GM12878 (cell line): ENCODE data around the gene RPUSD2. TPM values are rescaled to one million over a fixed set of nuclear protein-coding genes. Genes with fewer than 3 reads are reported as not detected.

Experiments used
- CREM ChIP-seq: IDR thresholded peaks from 2 replicates; pipeline ENCODE4 v1.6.1; 2014; ENCODE audit warnings: antibody characterized with exemption, low read depth
- GABPA ChIP-seq: IDR thresholded peaks from 2 replicates; pipeline ENCODE4 v1.6.1; 2014; ENCODE audit warnings: antibody characterized with exemption, low read depth, mild to moderate bottlenecking, inconsistent platforms
- HCFC1 ChIP-seq: fragments of 150-350 bp; IDR thresholded peaks from 2 replicates; pipeline ENCODE4 v1.6.1; 2014; ENCODE audit warnings: low read length
- MEF2A ChIP-seq: IDR thresholded peaks from 2 replicates; pipeline ENCODE4 v1.6.1; 2011; ENCODE audit warnings: low read depth, mild to moderate bottlenecking, low read length, moderate library complexity; ENCODE audit not compliant: insufficient read depth
- NR2C2 ChIP-seq: IDR thresholded peaks from 2 replicates; pipeline ENCODE4 v1.6.1; 2011; ENCODE audit warnings: borderline replicate concordance, low read depth; ENCODE audit not compliant: control insufficient read depth, insufficient read length
- RELB ChIP-seq: fragments of 450-650 bp; IDR thresholded peaks from 2 replicates; pipeline ENCODE4 v1.6.1; 2017; ENCODE audit warnings: low read depth, mild to moderate bottlenecking, moderate library complexity
- SUPT20H ChIP-seq: IDR thresholded peaks from 2 replicates; pipeline ENCODE4 v1.6.1; 2011; ENCODE audit warnings: low read depth, mild to moderate bottlenecking, low read length, moderate library complexity, borderline replicate concordance; ENCODE audit not compliant: control insufficient read depth
- TCF3 ChIP-seq: IDR thresholded peaks from 2 replicates; pipeline ENCODE4 v1.6.1; 2012; ENCODE audit warnings: low read depth, mild to moderate bottlenecking, low read length, borderline replicate concordance; ENCODE audit not compliant: insufficient read depth
- ZBTB40 ChIP-seq: fragments of 450-650 bp; IDR thresholded peaks from 2 replicates; pipeline ENCODE4 v1.6.1; 2016; ENCODE audit warnings: mild to moderate bottlenecking, moderate library complexity, borderline replicate concordance
- ZZZ3 ChIP-seq: IDR thresholded peaks from 2 replicates; pipeline ENCODE4 v1.6.1; 2011; ENCODE audit warnings: low read depth; ENCODE audit not compliant: control insufficient read depth, insufficient read length
- polyA plus RNA-seq, 11 experiments: library from polyadenylated mRNA; depleted of rRNA in 4 of 11; unstranded in 6 of 11; stranded (reverse) in 5 of 11; fragments of >200 nt; fragmentation: Nextera tagmentation in 4 of 11; fragmentation: Illumina TruSeq in 1 of 11; extraction: Ambion mirVana in 4 of 11; extraction: Trizol in 1 of 11; gene quantifications; 1 replicate in 1 of 11; 2 replicates in 10 of 11; pipeline versions ENCODE4 v1.2.1 to v1.2.3, GENCODE V29; 2011 to 2016; ENCODE audit warnings: inconsistent platforms in 2 of 11, missing spikeins in 2 of 11, low read depth in 1 of 11
- total RNA-seq, 4 experiments: library from RNA; depleted of rRNA in 3 of 4; stranded (reverse); fragments of >200 nt in 3 of 4; fragmentation: Illumina TruSeq in 1 of 4; extraction: Trizol in 1 of 4; gene quantifications; 2 replicates each; pipeline versions ENCODE4 v1.2.1 to v1.2.3, GENCODE V29; 2013 to 2021
- TF ChIP-seq, protein P1 (sequence below): fragments of 450-650 bp; IDR thresholded peaks from 2 replicates; pipeline ENCODE4 v1.6.1; 2018; ENCODE audit warnings: mild to moderate bottlenecking, low read depth, moderate library complexity; ENCODE audit not compliant: partially characterized antibody
- TF ChIP-seq, protein P2 (sequence below): fragments of 450-650 bp; formaldehyde crosslinking; IDR thresholded peaks from 2 replicates; pipeline ENCODE4 v1.4.0; 2020; ENCODE audit warnings: mild to moderate bottlenecking, moderate library complexity
- TF ChIP-seq, protein P3 (sequence below): fragments of 450-650 bp; IDR thresholded peaks from 2 replicates; pipeline ENCODE4 v1.6.1; 2017; ENCODE audit warnings: mild to moderate bottlenecking, low read depth, inconsistent platforms; ENCODE audit not compliant: poor library complexity, severe bottlenecking

The RPUSD2 gene
- total and polyA plus RNA-seq, 10 of the 15 experiments (the other 5 are each of a cell fraction or from before 2014, with no cell fraction given), result 4.0 to 33.3 (median 18.5) TPM

GRCh38 chr15:40550341-40551037 is 18.6 kb upstream of the RPUSD2 start (continued):
- TF ChIP-seq, protein P1, sequence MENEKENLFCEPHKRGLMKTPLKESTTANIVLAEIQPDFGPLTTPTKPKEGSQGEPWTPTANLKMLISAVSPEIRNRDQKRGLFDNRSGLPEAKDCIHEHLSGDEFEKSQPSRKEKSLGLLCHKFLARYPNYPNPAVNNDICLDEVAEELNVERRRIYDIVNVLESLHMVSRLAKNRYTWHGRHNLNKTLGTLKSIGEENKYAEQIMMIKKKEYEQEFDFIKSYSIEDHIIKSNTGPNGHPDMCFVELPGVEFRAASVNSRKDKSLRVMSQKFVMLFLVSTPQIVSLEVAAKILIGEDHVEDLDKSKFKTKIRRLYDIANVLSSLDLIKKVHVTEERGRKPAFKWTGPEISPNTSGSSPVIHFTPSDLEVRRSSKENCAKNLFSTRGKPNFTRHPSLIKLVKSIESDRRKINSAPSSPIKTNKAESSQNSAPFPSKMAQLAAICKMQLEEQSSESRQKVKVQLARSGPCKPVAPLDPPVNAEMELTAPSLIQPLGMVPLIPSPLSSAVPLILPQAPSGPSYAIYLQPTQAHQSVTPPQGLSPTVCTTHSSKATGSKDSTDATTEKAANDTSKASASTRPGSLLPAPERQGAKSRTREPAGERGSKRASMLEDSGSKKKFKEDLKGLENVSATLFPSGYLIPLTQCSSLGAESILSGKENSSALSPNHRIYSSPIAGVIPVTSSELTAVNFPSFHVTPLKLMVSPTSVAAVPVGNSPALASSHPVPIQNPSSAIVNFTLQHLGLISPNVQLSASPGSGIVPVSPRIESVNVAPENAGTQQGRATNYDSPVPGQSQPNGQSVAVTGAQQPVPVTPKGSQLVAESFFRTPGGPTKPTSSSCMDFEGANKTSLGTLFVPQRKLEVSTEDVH, result no peak
- peak; percentile 100 for TF ChIP-seq RELB
- peak; percentile 66 for TF ChIP-seq MEF2A
- TF ChIP-seq NR2C2, result no peak
- no peak for TF ChIP-seq GABPA
- TF ChIP-seq TCF3, result no peak
- no peak for TF ChIP-seq ZZZ3
- TF ChIP-seq, protein P2, sequence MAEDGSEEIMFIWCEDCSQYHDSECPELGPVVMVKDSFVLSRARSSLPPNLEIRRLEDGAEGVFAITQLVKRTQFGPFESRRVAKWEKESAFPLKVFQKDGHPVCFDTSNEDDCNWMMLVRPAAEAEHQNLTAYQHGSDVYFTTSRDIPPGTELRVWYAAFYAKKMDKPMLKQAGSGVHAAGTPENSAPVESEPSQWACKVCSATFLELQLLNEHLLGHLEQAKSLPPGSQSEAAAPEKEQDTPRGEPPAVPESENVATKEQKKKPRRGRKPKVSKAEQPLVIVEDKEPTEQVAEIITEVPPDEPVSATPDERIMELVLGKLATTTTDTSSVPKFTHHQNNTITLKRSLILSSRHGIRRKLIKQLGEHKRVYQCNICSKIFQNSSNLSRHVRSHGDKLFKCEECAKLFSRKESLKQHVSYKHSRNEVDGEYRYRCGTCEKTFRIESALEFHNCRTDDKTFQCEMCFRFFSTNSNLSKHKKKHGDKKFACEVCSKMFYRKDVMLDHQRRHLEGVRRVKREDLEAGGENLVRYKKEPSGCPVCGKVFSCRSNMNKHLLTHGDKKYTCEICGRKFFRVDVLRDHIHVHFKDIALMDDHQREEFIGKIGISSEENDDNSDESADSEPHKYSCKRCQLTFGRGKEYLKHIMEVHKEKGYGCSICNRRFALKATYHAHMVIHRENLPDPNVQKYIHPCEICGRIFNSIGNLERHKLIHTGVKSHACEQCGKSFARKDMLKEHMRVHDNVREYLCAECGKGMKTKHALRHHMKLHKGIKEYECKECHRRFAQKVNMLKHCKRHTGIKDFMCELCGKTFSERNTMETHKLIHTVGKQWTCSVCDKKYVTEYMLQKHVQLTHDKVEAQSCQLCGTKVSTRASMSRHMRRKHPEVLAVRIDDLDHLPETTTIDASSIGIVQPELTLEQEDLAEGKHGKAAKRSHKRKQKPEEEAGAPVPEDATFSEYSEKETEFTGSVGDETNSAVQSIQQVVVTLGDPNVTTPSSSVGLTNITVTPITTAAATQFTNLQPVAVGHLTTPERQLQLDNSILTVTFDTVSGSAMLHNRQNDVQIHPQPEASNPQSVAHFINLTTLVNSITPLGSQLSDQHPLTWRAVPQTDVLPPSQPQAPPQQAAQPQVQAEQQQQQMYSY (CRISPR knock-in tag), result no peak
- no peak for TF ChIP-seq HCFC1
- TF ChIP-seq, protein P3, sequence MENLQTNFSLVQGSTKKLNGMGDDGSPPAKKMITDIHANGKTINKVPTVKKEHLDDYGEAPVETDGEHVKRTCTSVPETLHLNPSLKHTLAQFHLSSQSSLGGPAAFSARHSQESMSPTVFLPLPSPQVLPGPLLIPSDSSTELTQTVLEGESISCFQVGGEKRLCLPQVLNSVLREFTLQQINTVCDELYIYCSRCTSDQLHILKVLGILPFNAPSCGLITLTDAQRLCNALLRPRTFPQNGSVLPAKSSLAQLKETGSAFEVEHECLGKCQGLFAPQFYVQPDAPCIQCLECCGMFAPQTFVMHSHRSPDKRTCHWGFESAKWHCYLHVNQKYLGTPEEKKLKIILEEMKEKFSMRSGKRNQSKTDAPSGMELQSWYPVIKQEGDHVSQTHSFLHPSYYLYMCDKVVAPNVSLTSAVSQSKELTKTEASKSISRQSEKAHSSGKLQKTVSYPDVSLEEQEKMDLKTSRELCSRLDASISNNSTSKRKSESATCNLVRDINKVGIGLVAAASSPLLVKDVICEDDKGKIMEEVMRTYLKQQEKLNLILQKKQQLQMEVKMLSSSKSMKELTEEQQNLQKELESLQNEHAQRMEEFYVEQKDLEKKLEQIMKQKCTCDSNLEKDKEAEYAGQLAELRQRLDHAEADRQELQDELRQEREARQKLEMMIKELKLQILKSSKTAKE, result peak; percentile 98
- TF ChIP-seq ZBTB40, result no peak
- TF ChIP-seq CREM, result peak; percentile 54; the same call in 1 of the 2 replicates
- no peak for TF ChIP-seq SUPT20H
